ENCODE results near the gene MS4A1. TPM values are rescaled to one million over a fixed set of nuclear protein-coding genes. Genes with fewer than 3 reads are reported as not detected.

MS4A1 gene
- total and polyA plus RNA-seq, 12 donors: 0.07 to 1.0 (median 0.47) TPM; not detected in 2

GRCh38 chr11:60485987-60486386 lies 30.3 kb downstream of the MS4A1 start:
- DNase-seq: peak in 2 of 7 donors; percentile 9 to 51
- intact Hi-C loops (cut with DNase I): no loop called here

GRCh38 chr11:60492488-60493009 lies 36.9 kb downstream of the MS4A1 start, which contains the start of gene MS4A12:
TSS of gene MS4A12 (plus strand) at chr11:60492778. CDS start at chr11:60497319, 4,541 bp downstream.
- DNase-seq: no peak
- no peak within 1 kb of the TSS for H3K4me3 ChIP-seq
- TF ChIP-seq POLR2A (IDR thresholded peaks at IDR 0.05) (no peak), CTCF (IDR thresholded peaks at IDR 0.05) (no peak)
- H3K9me3 ChIP-seq (replicated peaks in 1 of 3): no peaks in the 10 kb centered on the region
- H3K4me1 ChIP-seq (replicated peaks in 1 of 2): no peaks in the 10 kb centered on the region
- H3K27me3 ChIP-seq: no peaks in the 10 kb centered on the region
- H3K27ac ChIP-seq: no peak within 1 kb of the TSS
- intact Hi-C loops (cut with DNase I): no loop called here
- 60 to 73% (median 71%) methylated on average over 4 of the region's 4 CpGs for WGBS, 4 donors
- H3K36me3 ChIP-seq (replicated peaks in 1 of 2): no peaks in the 10 kb centered on the region

More at GRCh38 chr11:60485987-60486386, 30.3 kb downstream of the MS4A1 start:
- H3K4me3 ChIP-seq: no peak overlapping the region
- H3K4me1 ChIP-seq (replicated peaks in 1 of 2): no peaks in the 10 kb centered on the region
- H3K36me3 ChIP-seq (replicated peaks in 1 of 2): no peaks in the 10 kb centered on the region
- no peaks in the 10 kb centered on the region for H3K9me3 ChIP-seq (replicated peaks in 1 of 3)
- no peaks in the 10 kb centered on the region for H3K27me3 ChIP-seq
- WGBS, 4 donors: 63 to 78% (median 67%) methylated on average over 5 of the region's 5 CpGs
- no peak overlapping the region for H3K27ac ChIP-seq
- peak in 4 of 6 experiments; percentile 11 to 33 (median 20) for TF ChIP-seq CTCF (IDR thresholded peaks at IDR 0.05)
- TF ChIP-seq POLR2A (IDR thresholded peaks at IDR 0.05): no peak

- no peak overlapping the region for H3K4me3 ChIP-seq
- TF ChIP-seq CTCF (IDR thresholded peaks at IDR 0.05) (no peak), POLR2A (IDR thresholded peaks at IDR 0.05) (no peak)
- H3K27me3 ChIP-seq: no peaks in the 10 kb centered on the region
- DNase-seq: no peak
- no peak overlapping the region for H3K27ac ChIP-seq
- no peaks in the 10 kb centered on the region for H3K36me3 ChIP-seq (replicated peaks in 1 of 2)
- intact Hi-C loops (cut with DNase I): no loop called here
- H3K9me3 ChIP-seq (replicated peaks in 1 of 3): no peaks in the 10 kb centered on the region
- H3K4me1 ChIP-seq (replicated peaks in 1 of 2): no peaks in the 10 kb centered on the region
- 77 to 83% (median 81%) methylated on average over 2 of the region's 2 CpGs for WGBS, 4 donors
These were observed 37.8 kb downstream of the MS4A1 start for GRCh38 chr11:60493454-60493853.

GRCh38 chr11:60498399-60498798 lies 42.8 kb downstream of the MS4A1 start:
- no peaks in the 10 kb centered on the region for H3K4me1 ChIP-seq (replicated peaks in 1 of 2)
- WGBS, 4 donors: 74 to 85% (median 81%) methylated on average over 2 of the region's 2 CpGs
- H3K27ac ChIP-seq: no peak overlapping the region

More at GRCh38 chr11:60498399-60498798, 42.8 kb downstream of the MS4A1 start:
- Histone ChIP-seq H3K27me3 (no peaks in the 10 kb centered on the region), H3K9me3 (replicated peaks in 1 of 3) (no peaks in the 10 kb centered on the region), H3K4me3 (no peak overlapping the region), H3K36me3 (replicated peaks in 1 of 2) (no peaks in the 10 kb centered on the region)
- DNase-seq: no peak
- no peak for TF ChIP-seq CTCF (IDR thresholded peaks at IDR 0.05)
- intact Hi-C loops (cut with DNase I): no loop called here
